ENCODE results near the gene KIFC1. TPM values are rescaled to one million over a fixed set of nuclear protein-coding genes. Genes with fewer than 3 reads are reported as not detected.

KIFC1 gene
- total and polyA plus RNA-seq, 9 of the 15 experiments (the other 6 are each of a cell fraction or from before 2014, with no cell fraction given), result 1.3 to 95.2 (median 76.9) TPM

- H3K4me1 ChIP-seq (replicated peaks in 1 of 2; ENCODE audit: control insufficient read depth in 2 of 2, insufficient read depth in 2 of 2, low read length in 2 of 2), result peaks cover 41 to 43% of the 10 kb centered on the region in 2 experiments
- CTCF ChIA-PET (ENCODE audit: low intra/inter-chr PET ratio), result interaction anchor here (1.8 kb wide), 1 partner anchor 139 kb away, joined by 5 read pairs; no protein-coding TSS in a partner anchor
- peak; percentile 2 for ATAC-seq
- peak overlapping the region; percentile 84 for H3K4me3 ChIP-seq
- BruUV-seq (replicated peaks), result TSS peak; percentile 84
- peak overlapping the region; percentile 95 for H3K27ac ChIP-seq (ENCODE audit: extremely low read depth, low read depth, low read length)
- WGBS (ENCODE audit: insufficient coverage, low coverage, missing lambda C conversion rate), result 8% methylated on average over 8 of the region's 8 CpGs
- DNase-seq (ENCODE audit: extremely low read depth in 1 of 4, low spot score in 3 of 4), result peak; percentile 48 to 84 (median 54)
- peak overlapping the region; percentile 82; a peak in 3 of 4 replicates for H3K9ac ChIP-seq (ENCODE audit: insufficient read depth in 1 of 2, low read depth in 2 of 2, low read length in 2 of 2)
- H3K4me2 ChIP-seq (ENCODE audit: insufficient read depth, low read length), result peak overlapping the region; percentile 91
- POLR2A ChIA-PET, result interaction anchor here (0.6 to 1.7 kb wide), 12 partner anchors 8 to 717 kb away, joined by 3 to 10 read pairs (median 4); partner anchors contain the start of genes KIFC1, PFDN6, WDR46 and ZBTB22
- in situ Hi-C loops (cut with MboI) (no loop called here), intact Hi-C loops (cut with micrococcal nuclease) (loop anchor here (1.0 to 2.0 kb wide), 4 partner anchors 8 to 214 kb away; partner anchors contain the start of genes B3GALT4, HSD17B8 and KIFC1)
- H4K20me1 ChIP-seq (replicated peaks; ENCODE audit: control insufficient read depth, insufficient read depth, low read length), result peaks cover 5% of the 10 kb centered on the region
- H2AFZ ChIP-seq (ENCODE audit: low read depth, low read length), result peak overlapping the region; percentile 81
- no peaks in the 10 kb centered on the region for H3K9me3 ChIP-seq (replicated peaks; ENCODE audit: control insufficient read depth, insufficient read depth, low read depth, low read length)
- H3K27me3 ChIP-seq (ENCODE audit: control insufficient read depth in 2 of 2, insufficient read depth in 2 of 2, low read length in 2 of 2), result no peaks in the 10 kb centered on the region
- H3K36me3 ChIP-seq (ENCODE audit: control insufficient read depth, insufficient read depth, low read length), result peaks cover 33% of the 10 kb centered on the region; the same call in 2 of the 3 replicates
- FAIRE-seq, result no peak
- no peaks in the 10 kb centered on the region for H3K9me1 ChIP-seq (ENCODE audit: control insufficient read depth, insufficient read depth, low read length)
- peaks cover 36% of the 10 kb centered on the region for H3K79me2 ChIP-seq (ENCODE audit: control insufficient read depth, insufficient read depth, low read length)
- no peak for TF ChIP-seq RFX5 (IDR thresholded peaks at IDR 0.05; ENCODE audit: low read depth, low read length)
- TF ChIP-seq, protein P1, sequence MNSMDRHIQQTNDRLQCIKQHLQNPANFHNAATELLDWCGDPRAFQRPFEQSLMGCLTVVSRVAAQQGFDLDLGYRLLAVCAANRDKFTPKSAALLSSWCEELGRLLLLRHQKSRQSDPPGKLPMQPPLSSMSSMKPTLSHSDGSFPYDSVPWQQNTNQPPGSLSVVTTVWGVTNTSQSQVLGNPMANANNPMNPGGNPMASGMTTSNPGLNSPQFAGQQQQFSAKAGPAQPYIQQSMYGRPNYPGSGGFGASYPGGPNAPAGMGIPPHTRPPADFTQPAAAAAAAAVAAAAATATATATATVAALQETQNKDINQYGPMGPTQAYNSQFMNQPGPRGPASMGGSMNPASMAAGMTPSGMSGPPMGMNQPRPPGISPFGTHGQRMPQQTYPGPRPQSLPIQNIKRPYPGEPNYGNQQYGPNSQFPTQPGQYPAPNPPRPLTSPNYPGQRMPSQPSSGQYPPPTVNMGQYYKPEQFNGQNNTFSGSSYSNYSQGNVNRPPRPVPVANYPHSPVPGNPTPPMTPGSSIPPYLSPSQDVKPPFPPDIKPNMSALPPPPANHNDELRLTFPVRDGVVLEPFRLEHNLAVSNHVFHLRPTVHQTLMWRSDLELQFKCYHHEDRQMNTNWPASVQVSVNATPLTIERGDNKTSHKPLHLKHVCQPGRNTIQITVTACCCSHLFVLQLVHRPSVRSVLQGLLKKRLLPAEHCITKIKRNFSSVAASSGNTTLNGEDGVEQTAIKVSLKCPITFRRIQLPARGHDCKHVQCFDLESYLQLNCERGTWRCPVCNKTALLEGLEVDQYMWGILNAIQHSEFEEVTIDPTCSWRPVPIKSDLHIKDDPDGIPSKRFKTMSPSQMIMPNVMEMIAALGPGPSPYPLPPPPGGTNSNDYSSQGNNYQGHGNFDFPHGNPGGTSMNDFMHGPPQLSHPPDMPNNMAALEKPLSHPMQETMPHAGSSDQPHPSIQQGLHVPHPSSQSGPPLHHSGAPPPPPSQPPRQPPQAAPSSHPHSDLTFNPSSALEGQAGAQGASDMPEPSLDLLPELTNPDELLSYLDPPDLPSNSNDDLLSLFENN (IDR thresholded peaks at IDR 0.05; ENCODE audit: low read depth in 2 of 2, low read length in 2 of 2), result no peak
- no peak for TF ChIP-seq ZFP30 (CRISPR knock-in tag; IDR thresholded peaks at IDR 0.05; ENCODE audit: borderline replicate concordance)
- no peak for TF ChIP-seq DNMT1 (IDR thresholded peaks at IDR 0.05)
- no peak for TF ChIP-seq ZNF133 (CRISPR knock-in tag; IDR thresholded peaks at IDR 0.05)
- no peak for TF ChIP-seq ZNF274 (IDR thresholded peaks at IDR 0.05; ENCODE audit: borderline replicate concordance, low read depth, low read length)
- TF ChIP-seq, protein P2, sequence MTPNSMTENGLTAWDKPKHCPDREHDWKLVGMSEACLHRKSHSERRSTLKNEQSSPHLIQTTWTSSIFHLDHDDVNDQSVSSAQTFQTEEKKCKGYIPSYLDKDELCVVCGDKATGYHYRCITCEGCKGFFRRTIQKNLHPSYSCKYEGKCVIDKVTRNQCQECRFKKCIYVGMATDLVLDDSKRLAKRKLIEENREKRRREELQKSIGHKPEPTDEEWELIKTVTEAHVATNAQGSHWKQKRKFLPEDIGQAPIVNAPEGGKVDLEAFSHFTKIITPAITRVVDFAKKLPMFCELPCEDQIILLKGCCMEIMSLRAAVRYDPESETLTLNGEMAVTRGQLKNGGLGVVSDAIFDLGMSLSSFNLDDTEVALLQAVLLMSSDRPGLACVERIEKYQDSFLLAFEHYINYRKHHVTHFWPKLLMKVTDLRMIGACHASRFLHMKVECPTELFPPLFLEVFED (CRISPR knock-in tag; conservative IDR thresholded peaks at IDR 0.05), result peak; percentile 71; the same call in 1 of the 2 replicates
- TF ChIP-seq CREM (IDR thresholded peaks at IDR 0.05; ENCODE audit: low read depth), result peak; percentile 86
- TF ChIP-seq PHF21A (IDR thresholded peaks at IDR 0.05; ENCODE audit: borderline replicate concordance, low read depth), result no peak
- TF ChIP-seq, protein P3, sequence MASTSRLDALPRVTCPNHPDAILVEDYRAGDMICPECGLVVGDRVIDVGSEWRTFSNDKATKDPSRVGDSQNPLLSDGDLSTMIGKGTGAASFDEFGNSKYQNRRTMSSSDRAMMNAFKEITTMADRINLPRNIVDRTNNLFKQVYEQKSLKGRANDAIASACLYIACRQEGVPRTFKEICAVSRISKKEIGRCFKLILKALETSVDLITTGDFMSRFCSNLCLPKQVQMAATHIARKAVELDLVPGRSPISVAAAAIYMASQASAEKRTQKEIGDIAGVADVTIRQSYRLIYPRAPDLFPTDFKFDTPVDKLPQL (IDR thresholded peaks at IDR 0.05; ENCODE audit: extremely low read depth, insufficient read length), result no peak
- no peak for TF ChIP-seq YBX1 (IDR thresholded peaks at IDR 0.05)
- TF ChIP-seq, protein P4, sequence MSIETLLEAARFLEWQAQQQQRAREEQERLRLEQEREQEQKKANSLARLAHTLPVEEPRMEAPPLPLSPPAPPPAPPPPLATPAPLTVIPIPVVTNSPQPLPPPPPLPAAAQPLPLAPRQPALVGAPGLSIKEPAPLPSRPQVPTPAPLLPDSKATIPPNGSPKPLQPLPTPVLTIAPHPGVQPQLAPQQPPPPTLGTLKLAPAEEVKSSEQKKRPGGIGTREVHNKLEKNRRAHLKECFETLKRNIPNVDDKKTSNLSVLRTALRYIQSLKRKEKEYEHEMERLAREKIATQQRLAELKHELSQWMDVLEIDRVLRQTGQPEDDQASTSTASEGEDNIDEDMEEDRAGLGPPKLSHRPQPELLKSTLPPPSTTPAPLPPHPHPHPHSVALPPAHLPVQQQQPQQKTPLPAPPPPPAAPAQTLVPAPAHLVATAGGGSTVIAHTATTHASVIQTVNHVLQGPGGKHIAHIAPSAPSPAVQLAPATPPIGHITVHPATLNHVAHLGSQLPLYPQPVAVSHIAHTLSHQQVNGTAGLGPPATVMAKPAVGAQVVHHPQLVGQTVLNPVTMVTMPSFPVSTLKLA (conservative IDR thresholded peaks at IDR 0.05), result no peak
- TF ChIP-seq, protein P5, sequence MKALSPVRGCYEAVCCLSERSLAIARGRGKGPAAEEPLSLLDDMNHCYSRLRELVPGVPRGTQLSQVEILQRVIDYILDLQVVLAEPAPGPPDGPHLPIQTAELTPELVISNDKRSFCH (CRISPR knock-in tag; IDR thresholded peaks at IDR 0.05), result no peak
- TF ChIP-seq, protein P5 (tag; IDR thresholded peaks at IDR 0.05), result 0 out of 2 replicates have a peak, but pooled peaks have one; percentile 7
Measured at GRCh38 chr6:33418690-33419291, 27.2 kb downstream of the KIFC1 start.
